Measurements from ENCODE around the gene DAD1.

GRCh38 chr14:22524115-22524783 is 64.8 kb downstream of the DAD1 start:
- TF ChIP-seq GATA3 (IDR thresholded peaks at IDR 0.05; ENCODE audit: low read depth, low read length) (no peak), GATA2 (IDR thresholded peaks at IDR 0.05; ENCODE audit: low read depth, low read length) (no peak)

Data from SH-SY5Y (cell line).